Measurements from ENCODE around the gene BABAM2.

Gene BABAM2

GRCh38 chr2:27911458-27912210 lies 21.1 kb downstream of the BABAM2 start:
- DNase-seq (ENCODE audit: low read depth) = no peak

- DNase-seq (ENCODE audit: low read depth) = no peak
Observed at GRCh38 chr2:27912512-27912911, 22.0 kb downstream of the BABAM2 start.

- no peak for DNase-seq (ENCODE audit: low read depth)
Observed at GRCh38 chr2:27914041-27914804, 23.7 kb downstream of the BABAM2 start.

- DNase-seq (ENCODE audit: low read depth) = no peak
Observed at GRCh38 chr2:27914805-27915175, 24.3 kb downstream of the BABAM2 start.

- peak; percentile 28 for DNase-seq (ENCODE audit: low read depth)
Observed at GRCh38 chr2:27915191-27915590, 24.7 kb downstream of the BABAM2 start.

- no peak for DNase-seq (ENCODE audit: low read depth)
Observed at GRCh38 chr2:27915874-27916273, 25.3 kb downstream of the BABAM2 start.

GRCh38 chr2:27916293-27916995 lies 25.9 kb downstream of the BABAM2 start:
- no peak for DNase-seq (ENCODE audit: low read depth)

GRCh38 chr2:27920148-27920885 lies 29.8 kb downstream of the BABAM2 start:
- DNase-seq (ENCODE audit: low read depth) = no peak

GRCh38 chr2:27921424-27921823 lies 30.9 kb downstream of the BABAM2 start:
- no peak for DNase-seq (ENCODE audit: low read depth)

GRCh38 chr2:27921880-27922547 lies 31.5 kb downstream of the BABAM2 start:
- DNase-seq (ENCODE audit: low read depth) = no peak

GRCh38 chr2:27922842-27923241 lies 32.3 kb downstream of the BABAM2 start:
- no peak for DNase-seq (ENCODE audit: low read depth)

GRCh38 chr2:27925766-27926472 lies 35.4 kb downstream of the BABAM2 start:
- DNase-seq (ENCODE audit: low read depth) = no peak

GRCh38 chr2:27929916-27930486 lies 39.5 kb downstream of the BABAM2 start:
- DNase-seq (ENCODE audit: low read depth) = no peak

- no peak for DNase-seq (ENCODE audit: low read depth)
Observed at GRCh38 chr2:27931361-27931950, 40.9 kb downstream of the BABAM2 start.

GRCh38 chr2:27932396-27932795 lies 41.9 kb downstream of the BABAM2 start:
- no peak for DNase-seq (ENCODE audit: low read depth)

GRCh38 chr2:27935026-27935425 lies 44.5 kb downstream of the BABAM2 start:
- DNase-seq (ENCODE audit: low read depth) = no peak

GRCh38 chr2:27940090-27940671 lies 49.7 kb downstream of the BABAM2 start:
- no peak for DNase-seq (ENCODE audit: low read depth)

- no peak for DNase-seq (ENCODE audit: low read depth)
Observed at GRCh38 chr2:27940982-27941381, 50.5 kb downstream of the BABAM2 start.

GRCh38 chr2:27942612-27943547 lies 52.4 kb downstream of the BABAM2 start:
- no peak for DNase-seq (ENCODE audit: low read depth)
